ENCODE measurements around the gene RALGAPA2. TPM values are rescaled to one million over a fixed set of nuclear protein-coding genes. Genes with fewer than 3 reads are reported as not detected.

RALGAPA2 gene
- total and polyA plus RNA-seq, 8 donors, result 9.6 to 41.7 (median 24.5) TPM

DNA sequence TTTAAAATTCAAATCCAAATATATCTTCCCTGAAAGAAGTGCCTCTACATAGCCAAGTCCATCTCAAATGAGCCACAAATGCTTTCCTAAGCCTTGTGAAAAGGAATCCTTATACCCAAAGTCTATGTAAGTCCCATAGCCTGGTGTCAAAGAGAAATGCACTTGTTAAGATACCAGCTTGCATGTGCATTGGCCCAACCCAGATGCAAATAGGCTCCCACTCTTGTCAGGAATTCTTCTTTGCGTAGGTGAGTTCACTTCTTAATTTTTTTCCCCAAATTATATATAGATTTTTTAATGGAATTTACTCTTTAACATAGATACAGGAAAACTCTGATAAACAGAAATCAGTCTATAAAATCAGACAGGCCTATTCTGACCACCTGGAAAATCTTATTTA is 105.6 kb downstream of the RALGAPA2 start:
- TF ChIP-seq, protein P1, sequence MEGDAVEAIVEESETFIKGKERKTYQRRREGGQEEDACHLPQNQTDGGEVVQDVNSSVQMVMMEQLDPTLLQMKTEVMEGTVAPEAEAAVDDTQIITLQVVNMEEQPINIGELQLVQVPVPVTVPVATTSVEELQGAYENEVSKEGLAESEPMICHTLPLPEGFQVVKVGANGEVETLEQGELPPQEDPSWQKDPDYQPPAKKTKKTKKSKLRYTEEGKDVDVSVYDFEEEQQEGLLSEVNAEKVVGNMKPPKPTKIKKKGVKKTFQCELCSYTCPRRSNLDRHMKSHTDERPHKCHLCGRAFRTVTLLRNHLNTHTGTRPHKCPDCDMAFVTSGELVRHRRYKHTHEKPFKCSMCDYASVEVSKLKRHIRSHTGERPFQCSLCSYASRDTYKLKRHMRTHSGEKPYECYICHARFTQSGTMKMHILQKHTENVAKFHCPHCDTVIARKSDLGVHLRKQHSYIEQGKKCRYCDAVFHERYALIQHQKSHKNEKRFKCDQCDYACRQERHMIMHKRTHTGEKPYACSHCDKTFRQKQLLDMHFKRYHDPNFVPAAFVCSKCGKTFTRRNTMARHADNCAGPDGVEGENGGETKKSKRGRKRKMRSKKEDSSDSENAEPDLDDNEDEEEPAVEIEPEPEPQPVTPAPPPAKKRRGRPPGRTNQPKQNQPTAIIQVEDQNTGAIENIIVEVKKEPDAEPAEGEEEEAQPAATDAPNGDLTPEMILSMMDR (IDR thresholded peaks at IDR 0.05), result no peak
- H3K36me3 ChIP-seq, result peaks cover 0 to 12% (median 0%) of the 10 kb centered on the region in 3 donors
- FAIRE-seq, result no peak

DNA sequence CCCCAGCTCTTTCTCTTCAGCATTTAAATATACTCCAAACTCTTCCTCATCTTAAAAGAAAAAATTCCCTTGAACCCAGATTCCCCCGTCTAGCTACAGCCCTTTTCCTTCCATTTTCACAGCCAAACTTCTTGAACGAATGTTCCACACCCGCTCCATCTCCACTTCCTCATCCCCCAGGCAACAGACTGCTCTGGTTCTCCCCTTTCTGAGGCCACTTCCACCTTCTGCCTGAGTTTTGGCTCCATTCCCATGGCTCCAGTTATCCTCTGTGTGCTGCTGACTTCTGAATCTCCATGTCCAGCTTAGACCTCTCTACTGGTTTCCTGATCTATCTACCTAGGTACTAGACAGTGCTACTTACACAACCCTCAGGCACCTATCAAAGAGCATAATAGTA is 106.4 kb downstream of the RALGAPA2 start:
- WGBS, 2 donors, result 71 to 80% methylated on average over 3 of the region's 3 CpGs
- TF ChIP-seq, protein P1 (IDR thresholded peaks at IDR 0.05), result no peak
- Histone ChIP-seq H3K4me3 (no peak overlapping the region), H3K27me3 (no peaks in the 10 kb centered on the region), H3K4me1 (no peaks in the 10 kb centered on the region), H3K9me3 (no peaks in the 10 kb centered on the region), H3K27ac (no peak overlapping the region), H3K36me3 (peaks cover 0 to 13% (median 0%) of the 10 kb centered on the region in 3 donors)
- ATAC-seq (peak in 2 of 4 donors; percentile 44 to 51), DNase-seq (no peak), FAIRE-seq (no peak)
- intact Hi-C loops (cut with DNase I), result no loop called here

More for the DNA sequence above, 105.6 kb downstream of the RALGAPA2 start:
- DNase-seq, result no peak
- no peak for ATAC-seq
- Histone ChIP-seq H3K27me3 (no peaks in the 10 kb centered on the region), H3K4me1 (no peaks in the 10 kb centered on the region), H3K9me3 (no peaks in the 10 kb centered on the region), H3K4me3 (no peak overlapping the region), H3K27ac (no peak overlapping the region)
- WGBS, 2 donors, result 99 to 100% methylated on average over 1 of the region's 1 CpG
- intact Hi-C loops (cut with DNase I), result no loop called here

- no peaks in the 10 kb centered on the region for H3K9me3 ChIP-seq
- H3K27ac ChIP-seq, result no peak overlapping the region
- no peak for FAIRE-seq
- intact Hi-C loops (cut with DNase I), result no loop called here
- DNase-seq, result no peak
- no peaks in the 10 kb centered on the region for H3K27me3 ChIP-seq
- ATAC-seq, result no peak
- H3K36me3 ChIP-seq, result peaks cover 0 to 20% (median 5%) of the 10 kb centered on the region in 3 donors
- WGBS, 2 donors, result 87 to 90% methylated on average over 6 of the region's 6 CpGs
- H3K4me1 ChIP-seq, result no peaks in the 10 kb centered on the region
- TF ChIP-seq, protein P1 (IDR thresholded peaks at IDR 0.05), result no peak
- H3K4me3 ChIP-seq, result no peak overlapping the region
Observed at GRCh38 chr20:20604907-20605306, 107.5 kb downstream of the RALGAPA2 start.

DNA sequence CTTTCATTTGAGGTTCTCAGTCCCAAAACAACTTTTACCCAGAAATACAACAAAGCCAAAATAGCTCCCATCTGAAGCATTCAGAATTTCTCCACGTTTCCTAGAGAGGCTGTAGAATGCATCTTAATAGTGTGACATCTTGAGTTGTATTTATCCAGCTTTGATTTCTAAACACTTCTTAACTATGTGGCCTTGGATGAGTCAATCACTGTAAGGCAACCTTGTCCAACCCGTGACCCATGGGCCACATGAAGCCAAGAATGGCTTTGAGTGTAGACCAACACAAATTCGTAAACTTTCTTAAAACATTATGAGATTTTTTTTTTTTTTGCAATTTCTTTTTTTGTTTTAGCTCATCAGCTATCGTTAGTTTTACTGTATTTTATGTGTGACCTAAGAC is 108.1 kb downstream of the RALGAPA2 start:
- TF ChIP-seq, protein P1 (IDR thresholded peaks at IDR 0.05), result no peak
- Histone ChIP-seq H3K27ac (no peak overlapping the region), H3K4me1 (no peaks in the 10 kb centered on the region), H3K27me3 (no peaks in the 10 kb centered on the region), H3K9me3 (no peaks in the 10 kb centered on the region), H3K4me3 (no peak overlapping the region), H3K36me3 (peaks cover 0 to 23% (median 5%) of the 10 kb centered on the region in 3 donors)
- no peak for ATAC-seq
- WGBS, 2 donors, result 75 to 78% methylated on average over 4 of the region's 4 CpGs
- intact Hi-C loops (cut with DNase I), result no loop called here
- FAIRE-seq, result no peak
- no peak for DNase-seq

- TF ChIP-seq, protein P1 (IDR thresholded peaks at IDR 0.05), result no peak
- intact Hi-C loops (cut with DNase I), result no loop called here
- H3K4me1 ChIP-seq, result no peaks in the 10 kb centered on the region
- H3K9me3 ChIP-seq, result no peaks in the 10 kb centered on the region
- peaks cover 0 to 32% (median 5%) of the 10 kb centered on the region in 3 donors for H3K36me3 ChIP-seq
- no peak overlapping the region for H3K4me3 ChIP-seq
- no peaks in the 10 kb centered on the region for H3K27me3 ChIP-seq
- DNase-seq (no peak), ATAC-seq (peak in 1 of 4 donors; percentile 40), FAIRE-seq (no peak)
- H3K27ac ChIP-seq, result no peak overlapping the region
- 81 to 92% methylated on average over 5 of the region's 5 CpGs for WGBS, 2 donors
Observed at GRCh38 chr20:20603339-20603990, 109.0 kb downstream of the RALGAPA2 start.

All from pancreas (tissue), 10 donors.